ENCODE data around the gene ARFGEF3. TPM values are rescaled to one million over a fixed set of nuclear protein-coding genes. Genes with fewer than 3 reads are reported as not detected.

Gene ARFGEF3
- total RNA-seq, 2 donors from 2014 or later, result 13.5 to 21.8 TPM

- no peak overlapping the region for H3K4me3 ChIP-seq
- TF ChIP-seq POLR2A (IDR thresholded peaks at IDR 0.05) (no peak), CTCF (IDR thresholded peaks at IDR 0.05) (no peak)
- H3K4me1 ChIP-seq, result peaks cover 10% of the 10 kb centered on the region
- ATAC-seq (no peak), DNase-seq (no peak)
- H3K9me3 ChIP-seq, result no peaks in the 10 kb centered on the region
- intact Hi-C loops (cut with DNase I), result no loop called here
- no peak overlapping the region for H3K27ac ChIP-seq
- H3K27me3 ChIP-seq, result no peaks in the 10 kb centered on the region
- H3K36me3 ChIP-seq (replicated peaks in 1 of 2; ENCODE audit: insufficient read depth in 1 of 2, low read depth in 2 of 2), result no peaks in the 10 kb centered on the region
- WGBS, 2 donors, result 11 to 21% methylated on average over 3 of the region's 3 CpGs
These were observed 209.6 kb downstream of the ARFGEF3 start for GRCh38 chr6:138371452-138371711.

- Histone ChIP-seq H3K4me1 (peaks cover 10% of the 10 kb centered on the region), H3K9me3 (no peaks in the 10 kb centered on the region), H3K27ac (no peak overlapping the region), H3K27me3 (no peaks in the 10 kb centered on the region), H3K36me3 (replicated peaks in 1 of 2; ENCODE audit: insufficient read depth in 1 of 2, low read depth in 2 of 2) (no peaks in the 10 kb centered on the region), H3K4me3 (no peak overlapping the region)
- intact Hi-C loops (cut with DNase I), result no loop called here
- ATAC-seq (no peak), DNase-seq (no peak)
- TF ChIP-seq CTCF (IDR thresholded peaks at IDR 0.05) (no peak), POLR2A (IDR thresholded peaks at IDR 0.05) (no peak)
- WGBS, 2 donors, result 24 to 28% methylated on average over 3 of the region's 3 CpGs
These were observed 210.0 kb downstream of the ARFGEF3 start for GRCh38 chr6:138371720-138372119.

DNA sequence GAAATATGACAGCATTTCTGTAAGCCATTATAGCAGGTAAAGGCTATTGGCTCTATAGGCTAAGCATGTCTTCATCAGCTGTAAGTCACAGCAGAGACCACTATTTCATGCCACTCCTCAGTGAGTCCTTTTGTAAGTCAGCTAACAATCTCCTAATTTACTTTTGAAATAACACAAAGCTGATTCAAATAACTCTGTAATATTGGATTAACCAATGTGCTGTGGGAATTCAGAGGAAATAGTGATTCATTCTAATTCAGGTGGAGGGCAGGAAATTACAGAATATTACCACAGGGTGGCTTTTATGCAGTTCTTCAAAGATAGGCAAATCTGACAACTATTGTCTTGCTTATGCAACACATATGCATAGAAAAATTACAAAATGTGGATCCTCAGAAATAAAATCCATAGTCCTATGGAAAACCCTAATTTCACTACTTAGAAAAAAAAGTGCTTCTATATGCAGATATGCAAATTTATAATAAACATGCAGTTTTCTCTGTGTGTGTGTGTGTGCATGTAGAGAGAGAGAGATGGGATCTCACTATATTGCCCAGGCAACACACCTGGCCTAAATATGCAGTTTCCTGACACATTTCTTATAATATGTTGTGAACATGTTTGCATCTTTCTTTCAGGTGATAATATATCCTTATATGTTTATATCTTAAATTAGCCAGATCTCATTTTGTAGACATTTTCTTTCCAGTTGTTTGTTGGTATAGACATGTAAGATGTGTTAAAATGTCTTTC is 211.1 kb downstream of the ARFGEF3 start:
- no peak for ATAC-seq
- no peak overlapping the region for H3K4me3 ChIP-seq
- H3K9me3 ChIP-seq, result no peaks in the 10 kb centered on the region
- no peak for DNase-seq
- peaks cover 10% of the 10 kb centered on the region for H3K4me1 ChIP-seq
- no peak overlapping the region for H3K27ac ChIP-seq
- intact Hi-C loops (cut with DNase I), result no loop called here
- H3K27me3 ChIP-seq, result no peaks in the 10 kb centered on the region
- TF ChIP-seq CTCF (IDR thresholded peaks at IDR 0.05) (peak in 1 of 7 experiments; percentile 6), POLR2A (IDR thresholded peaks at IDR 0.05) (no peak)
- no peaks in the 10 kb centered on the region for H3K36me3 ChIP-seq (replicated peaks in 1 of 2; ENCODE audit: insufficient read depth in 1 of 2, low read depth in 2 of 2)

GRCh38 chr6:138374230-138374629 is 212.5 kb downstream of the ARFGEF3 start:
- Histone ChIP-seq H3K27me3 (no peaks in the 10 kb centered on the region), H3K36me3 (replicated peaks in 1 of 2; ENCODE audit: insufficient read depth in 1 of 2, low read depth in 2 of 2) (no peaks in the 10 kb centered on the region), H3K9me3 (no peaks in the 10 kb centered on the region), H3K27ac (no peak overlapping the region), H3K4me1 (peaks cover 10% of the 10 kb centered on the region), H3K4me3 (no peak overlapping the region)
- intact Hi-C loops (cut with DNase I), result no loop called here
- ATAC-seq, result no peak
- TF ChIP-seq POLR2A (IDR thresholded peaks at IDR 0.05), result no peak
- TF ChIP-seq CTCF (IDR thresholded peaks at IDR 0.05), result no peak
- DNase-seq, result no peak

- Histone ChIP-seq H3K9me3 (no peaks in the 10 kb centered on the region), H3K27ac (no peak overlapping the region), H3K4me1 (peaks cover 10% of the 10 kb centered on the region), H3K27me3 (no peaks in the 10 kb centered on the region), H3K4me3 (no peak overlapping the region), H3K36me3 (replicated peaks in 1 of 2; ENCODE audit: insufficient read depth in 1 of 2, low read depth in 2 of 2) (no peaks in the 10 kb centered on the region)
- intact Hi-C loops (cut with DNase I), result no loop called here
- WGBS, 2 donors, result 92 to 93% methylated on average over 2 of the region's 2 CpGs
- ATAC-seq, result no peak
- TF ChIP-seq POLR2A (IDR thresholded peaks at IDR 0.05) (no peak), CTCF (IDR thresholded peaks at IDR 0.05) (no peak)
- DNase-seq, result no peak
These were observed 213.1 kb downstream of the ARFGEF3 start for GRCh38 chr6:138374815-138375214.
